PC-9 (cell line): ENCODE measurements around the gene CTIF. TPM values are rescaled to one million over a fixed set of nuclear protein-coding genes. Genes with fewer than 3 reads are reported as not detected.

ENCODE experiments used
- BruUV-seq: library from RNA; stranded (reverse); fragments of 400-500 nt; replicated peaks from 2 replicates; lab custom pipeline; 2021; lab: Mats Ljungman, UMichigan
- CTCF ChIA-PET: fragments of 300-600 bp; sonication (Branson Sonifier 250); formaldehyde crosslinking; loops from one replicate; lab custom pipeline; 2022; ENCODE audit warnings: antibody characterized with exemption; lab: Charles Lee
- POLR2A ChIA-PET: fragments of 300-600 bp; sonication (Branson Sonifier 250); formaldehyde crosslinking; loops from one replicate; lab custom pipeline; 2022; ENCODE audit warnings: antibody characterized with exemption; ENCODE audit not compliant: unreplicated experiment; lab: Charles Lee
- DNase-seq, 2 experiments: peaks; one replicate each; pipeline versions ENCODE4 v3.0.0 to v3.0.0-alpha.2; 2015 to 2022; ENCODE audit warnings: mixed read lengths in 1 of 2
- H2AFZ ChIP-seq: fragments of 200-600 bp; sonication (generic); 2 replicates; pipeline ENCODE4 v1.8.1; 2017; ENCODE audit warnings: antibody characterized with exemption
- H3F3A ChIP-seq: fragments of 200-600 bp; sonication (generic); 2 replicates; pipeline ENCODE4 v1.8.1; 2017; ENCODE audit warnings: antibody characterized with exemption, mild to moderate bottlenecking, low read depth; ENCODE audit not compliant: insufficient read depth
- H3K27ac ChIP-seq: fragments of 200-600 bp; sonication (generic); 2 replicates; pipeline ENCODE4 v1.6.1; 2016; ENCODE audit warnings: mixed run types
- H3K27me3 ChIP-seq: fragments of 200-600 bp; sonication (generic); 2 replicates; pipeline ENCODE4 v1.6.1; 2016; ENCODE audit warnings: low read depth, mixed run types; ENCODE audit not compliant: insufficient read depth
- H3K36me3 ChIP-seq: fragments of 200-600 bp; sonication (generic); 2 replicates; pipeline ENCODE4 v1.6.1; 2016; ENCODE audit warnings: low read depth, mixed run types
- H3K4me1 ChIP-seq: fragments of 200-600 bp; sonication (generic); replicated peaks from 2 replicates; pipeline ENCODE4 v1.6.1; 2016; ENCODE audit warnings: mixed run types; ENCODE audit not compliant: insufficient read depth
- H3K4me2 ChIP-seq: fragments of 200-600 bp; sonication (generic); 2 replicates; pipeline ENCODE4 v1.6.1; 2017; ENCODE audit warnings: mixed run types
- H3K4me3 ChIP-seq: fragments of 200-600 bp; sonication (generic); 2 replicates; pipeline ENCODE4 v1.6.1; 2016; ENCODE audit warnings: mixed run types
- H3K79me2 ChIP-seq: fragments of 200-600 bp; sonication (generic); 2 replicates; pipeline ENCODE4 v1.6.1; 2017; ENCODE audit warnings: low read depth, mixed run types
- H3K9me2 ChIP-seq: fragments of 200-600 bp; sonication (generic); 2 replicates; pipeline ENCODE4 v1.8.1; 2017; ENCODE audit warnings: mild to moderate bottlenecking; ENCODE audit not compliant: insufficient read depth
- H3K9me3 ChIP-seq: fragments of 200-600 bp; sonication (generic); 2 replicates; pipeline ENCODE4 v1.8.1; 2016; ENCODE audit warnings: low read depth; ENCODE audit not compliant: insufficient read depth
- H4K20me1 ChIP-seq: fragments of 200-600 bp; sonication (generic); 2 replicates; pipeline ENCODE4 v1.8.1; 2017; ENCODE audit not compliant: insufficient read depth
- CTCF ChIP-seq: fragments of 200-600 bp; sonication (generic); conservative IDR thresholded peaks from 2 replicates; pipeline ENCODE4 v1.6.1; 2017; ENCODE audit warnings: mixed run types, antibody characterized with exemption, mild to moderate bottlenecking, moderate library complexity
- EZH2 ChIP-seq: fragments of 200-600 bp; sonication (generic); IDR thresholded peaks from 2 replicates; pipeline ENCODE4 v1.8.0; 2017; ENCODE audit warnings: antibody characterized with exemption, low read depth
- intact Hi-C: fragments of 100-400 bp; cut with micrococcal nuclease; formaldehyde crosslinking; loops from one replicate; pipeline ENCODE4 v1.10.0; 2022; ENCODE audit not compliant: unreplicated experiment
- total RNA-seq: library from RNA; stranded (reverse); gene quantifications from 2 replicates; pipeline ENCODE4 v1.2.3, GENCODE V29; 2021

CTIF gene
- total RNA-seq, 1 experiment from 2014 or later: 26.2 TPM

- intact Hi-C loops: no loop called here
- POLR2A ChIA-PET: no interaction called here
- CTCF ChIA-PET: no interaction called here
- H2AFZ ChIP-seq: no peak overlapping the region
- H3K27ac ChIP-seq: no peak overlapping the region
- no peak for DNase-seq
- H3K4me1 ChIP-seq: no peaks in the 10 kb centered on the region
- no peaks in the 10 kb centered on the region for H3K79me2 ChIP-seq
- no peaks in the 10 kb centered on the region for H3K9me2 ChIP-seq
- H3F3A ChIP-seq: no peaks in the 10 kb centered on the region
- no peaks in the 10 kb centered on the region for H3K9me3 ChIP-seq
- BruUV-seq: no TSS peak
- TF ChIP-seq CTCF: no peak
- TF ChIP-seq EZH2: no peak
- no peak overlapping the region for H3K4me2 ChIP-seq
- no peak overlapping the region for H3K4me3 ChIP-seq
- no peaks in the 10 kb centered on the region for H4K20me1 ChIP-seq
- no peaks in the 10 kb centered on the region for H3K27me3 ChIP-seq
- H3K36me3 ChIP-seq: no peaks in the 10 kb centered on the region
These were observed 351.3 kb downstream of the CTIF start for GRCh38 chr18:48889981-48890762.

- no peaks in the 10 kb centered on the region for H3K79me2 ChIP-seq
- H3F3A ChIP-seq: peaks cover 12% of the 10 kb centered on the region
- CTCF ChIA-PET: no interaction called here
- H3K9me3 ChIP-seq: no peaks in the 10 kb centered on the region
- H3K4me1 ChIP-seq: peaks cover 12% of the 10 kb centered on the region
- POLR2A ChIA-PET: no interaction called here
- no peak overlapping the region for H3K4me3 ChIP-seq
- intact Hi-C loops: no loop called here
- no peaks in the 10 kb centered on the region for H3K27me3 ChIP-seq
- H3K4me2 ChIP-seq: no peak overlapping the region
- DNase-seq: no peak
- H3K27ac ChIP-seq: no peak overlapping the region
- no peaks in the 10 kb centered on the region for H4K20me1 ChIP-seq
- TF ChIP-seq EZH2: no peak
- no peak for TF ChIP-seq CTCF
- no peaks in the 10 kb centered on the region for H3K36me3 ChIP-seq
- H3K9me2 ChIP-seq: no peaks in the 10 kb centered on the region
- H2AFZ ChIP-seq: no peak overlapping the region
- BruUV-seq: no TSS peak
These were observed 352.9 kb downstream of the CTIF start for GRCh38 chr18:48891721-48892120.

GRCh38 chr18:48892146-48892855 lies 353.5 kb downstream of the CTIF start:
- CTCF ChIA-PET: no interaction called here
- Histone ChIP-seq H2AFZ (no peak overlapping the region), H3K4me1 (peaks cover 16% of the 10 kb centered on the region), H3K27me3 (no peaks in the 10 kb centered on the region), H3K9me2 (no peaks in the 10 kb centered on the region), H3K9me3 (no peaks in the 10 kb centered on the region), H3K4me3 (no peak overlapping the region), H3K36me3 (no peaks in the 10 kb centered on the region), H3K27ac (no peak overlapping the region), H3F3A (peaks cover 17% of the 10 kb centered on the region), H3K4me2 (no peak overlapping the region), H3K79me2 (no peaks in the 10 kb centered on the region), H4K20me1 (no peaks in the 10 kb centered on the region)
- TF ChIP-seq CTCF (no peak), EZH2 (no peak)
- BruUV-seq: no TSS peak
- POLR2A ChIA-PET: no interaction called here
- intact Hi-C loops: no loop called here
- no peak for DNase-seq
